Measurements from ENCODE around the gene VPS41.

The VPS41 gene

DNA sequence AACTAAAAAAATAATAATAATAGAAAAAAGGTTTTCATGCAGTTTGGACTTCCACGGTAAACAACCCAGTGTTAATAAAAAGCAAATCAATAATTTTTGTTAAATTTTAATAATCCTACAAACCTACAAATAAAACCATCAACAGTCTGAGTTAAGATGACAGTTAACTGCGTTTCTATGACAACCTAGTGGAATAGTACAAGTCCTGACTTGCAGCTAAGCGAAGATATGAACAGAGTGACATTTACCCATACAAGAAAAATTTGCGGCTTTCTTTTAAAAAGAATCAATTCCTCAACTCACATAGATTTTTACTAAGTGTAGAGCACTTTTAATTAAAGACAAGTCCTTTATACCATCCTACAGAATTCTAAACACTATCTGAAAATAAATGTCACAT, 35.6 kb downstream of the VPS41 start:
- Histone ChIP-seq H3K4me1 (ENCODE audit: insufficient read depth, low read length, poor library complexity, severe bottlenecking) (no peaks in the 10 kb centered on the region), H3K27me3 (ENCODE audit: insufficient read depth, low read length, poor library complexity, severe bottlenecking) (no peaks in the 10 kb centered on the region), H4K20me1 (ENCODE audit: insufficient read depth, low read length, poor library complexity, severe bottlenecking) (no peaks in the 10 kb centered on the region), H3K9ac (ENCODE audit: low read depth, low read length, poor library complexity, severe bottlenecking) (no peak overlapping the region), H2AFZ (ENCODE audit: low read length) (no peak overlapping the region), H3K4me2 (ENCODE audit: low read depth, low read length, poor library complexity, severe bottlenecking) (no peak overlapping the region), H3K9me2 (replicated peaks; ENCODE audit: low read depth, low read length) (no peaks in the 10 kb centered on the region), H3K36me3 (ENCODE audit: insufficient read depth, low read length) (no peaks in the 10 kb centered on the region; the same call in 1 of the 2 replicates), H3K4me3 (ENCODE audit: low read length, poor library complexity, severe bottlenecking) (no peak overlapping the region), H3K9me3 (ENCODE audit: insufficient read depth, low read depth, low read length) (no peaks in the 10 kb centered on the region), H3F3A (ENCODE audit: low read depth) (no peaks in the 10 kb centered on the region), H3K79me2 (ENCODE audit: insufficient read depth, low read length) (no peaks in the 10 kb centered on the region)
- no peak for TF ChIP-seq EZH2phosphoT487 (IDR thresholded peaks at IDR 0.05; ENCODE audit: borderline replicate concordance)
- TF ChIP-seq, protein P1, sequence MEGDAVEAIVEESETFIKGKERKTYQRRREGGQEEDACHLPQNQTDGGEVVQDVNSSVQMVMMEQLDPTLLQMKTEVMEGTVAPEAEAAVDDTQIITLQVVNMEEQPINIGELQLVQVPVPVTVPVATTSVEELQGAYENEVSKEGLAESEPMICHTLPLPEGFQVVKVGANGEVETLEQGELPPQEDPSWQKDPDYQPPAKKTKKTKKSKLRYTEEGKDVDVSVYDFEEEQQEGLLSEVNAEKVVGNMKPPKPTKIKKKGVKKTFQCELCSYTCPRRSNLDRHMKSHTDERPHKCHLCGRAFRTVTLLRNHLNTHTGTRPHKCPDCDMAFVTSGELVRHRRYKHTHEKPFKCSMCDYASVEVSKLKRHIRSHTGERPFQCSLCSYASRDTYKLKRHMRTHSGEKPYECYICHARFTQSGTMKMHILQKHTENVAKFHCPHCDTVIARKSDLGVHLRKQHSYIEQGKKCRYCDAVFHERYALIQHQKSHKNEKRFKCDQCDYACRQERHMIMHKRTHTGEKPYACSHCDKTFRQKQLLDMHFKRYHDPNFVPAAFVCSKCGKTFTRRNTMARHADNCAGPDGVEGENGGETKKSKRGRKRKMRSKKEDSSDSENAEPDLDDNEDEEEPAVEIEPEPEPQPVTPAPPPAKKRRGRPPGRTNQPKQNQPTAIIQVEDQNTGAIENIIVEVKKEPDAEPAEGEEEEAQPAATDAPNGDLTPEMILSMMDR (conservative IDR thresholded peaks at IDR 0.05; ENCODE audit: low read length): no peak

GRCh38 chr7:38872202-38872601, 36.8 kb downstream of the VPS41 start:
- Histone ChIP-seq H3K79me2 (ENCODE audit: insufficient read depth, low read length) (no peaks in the 10 kb centered on the region), H3K4me2 (ENCODE audit: low read depth, low read length, poor library complexity, severe bottlenecking) (no peak overlapping the region), H3K9me2 (replicated peaks; ENCODE audit: low read depth, low read length) (no peaks in the 10 kb centered on the region), H3K9ac (ENCODE audit: low read depth, low read length, poor library complexity, severe bottlenecking) (no peak overlapping the region), H3K36me3 (ENCODE audit: insufficient read depth, low read length) (peaks cover 9% of the 10 kb centered on the region; the same call in 1 of the 2 replicates), H3K9me3 (ENCODE audit: insufficient read depth, low read depth, low read length) (no peaks in the 10 kb centered on the region), H4K20me1 (ENCODE audit: insufficient read depth, low read length, poor library complexity, severe bottlenecking) (no peaks in the 10 kb centered on the region), H3K4me1 (ENCODE audit: insufficient read depth, low read length, poor library complexity, severe bottlenecking) (no peaks in the 10 kb centered on the region), H3F3A (ENCODE audit: low read depth) (no peaks in the 10 kb centered on the region), H3K4me3 (ENCODE audit: low read length, poor library complexity, severe bottlenecking) (no peak overlapping the region), H2AFZ (ENCODE audit: low read length) (no peak overlapping the region), H3K27me3 (ENCODE audit: insufficient read depth, low read length, poor library complexity, severe bottlenecking) (no peaks in the 10 kb centered on the region)
- TF ChIP-seq, protein P1 (conservative IDR thresholded peaks at IDR 0.05; ENCODE audit: low read length): no peak
- no peak for TF ChIP-seq EZH2phosphoT487 (IDR thresholded peaks at IDR 0.05; ENCODE audit: borderline replicate concordance)

- H3K9me2 ChIP-seq (replicated peaks; ENCODE audit: low read depth, low read length): no peaks in the 10 kb centered on the region
- H3K4me3 ChIP-seq (ENCODE audit: low read length, poor library complexity, severe bottlenecking): no peak overlapping the region
- peaks cover 14% of the 10 kb centered on the region; the same call in 1 of the 2 replicates for H3K36me3 ChIP-seq (ENCODE audit: insufficient read depth, low read length)
- no peak overlapping the region for H3K4me2 ChIP-seq (ENCODE audit: low read depth, low read length, poor library complexity, severe bottlenecking)
- H3F3A ChIP-seq (ENCODE audit: low read depth): no peaks in the 10 kb centered on the region
- H4K20me1 ChIP-seq (ENCODE audit: insufficient read depth, low read length, poor library complexity, severe bottlenecking): no peaks in the 10 kb centered on the region
- no peaks in the 10 kb centered on the region for H3K79me2 ChIP-seq (ENCODE audit: insufficient read depth, low read length)
- no peaks in the 10 kb centered on the region for H3K9me3 ChIP-seq (ENCODE audit: insufficient read depth, low read depth, low read length)
- no peaks in the 10 kb centered on the region for H3K27me3 ChIP-seq (ENCODE audit: insufficient read depth, low read length, poor library complexity, severe bottlenecking)
- no peaks in the 10 kb centered on the region for H3K4me1 ChIP-seq (ENCODE audit: insufficient read depth, low read length, poor library complexity, severe bottlenecking)
- H3K9ac ChIP-seq (ENCODE audit: low read depth, low read length, poor library complexity, severe bottlenecking): no peak overlapping the region
- TF ChIP-seq, protein P1 (conservative IDR thresholded peaks at IDR 0.05; ENCODE audit: low read length): no peak
- TF ChIP-seq EZH2phosphoT487 (IDR thresholded peaks at IDR 0.05; ENCODE audit: borderline replicate concordance): no peak
- H2AFZ ChIP-seq (ENCODE audit: low read length): no peak overlapping the region
These were observed 38.8 kb downstream of the VPS41 start for GRCh38 chr7:38870147-38870546.

All from Loucy (cell line).